SIG-M5 (cell line): ENCODE data around the gene NEK9.

ENCODE experiments used
- DNase-seq: peaks from one replicate; lab custom pipeline; 2025; lab: John Stamatoyannopoulos, UW

The NEK9 gene

GRCh38 chr14:75030147-75030546 is 96.7 kb downstream of the NEK9 start:
- no peak for DNase-seq
